SK-N-SH (cell line): Measurements from ENCODE around the gene PDCD1. TPM values are rescaled to one million over a fixed set of nuclear protein-coding genes. Genes with fewer than 3 reads are reported as not detected.
A peak's percentile ranks its signal among the peaks of the same experiment; 100 is the strongest.

Source experiments
- CTCF ChIA-PET: fragments of 300-600, 350-600 bp; formaldehyde crosslinking; extraction: SDS; loops from one replicate; lab custom pipeline; 2021; lab: Yijun Ruan, JAX
- POLR2A ChIA-PET: fragments of 350-600 bp; sonication (Branson Sonifier 250); formaldehyde crosslinking; extraction: SDS; loops from one replicate; lab custom pipeline; 2020; ENCODE audit warnings: antibody characterized with exemption, inconsistent platforms; lab: Yijun Ruan, JAX
- DNase-seq: peaks from one replicate; pipeline ENCODE4 v3.0.0; 2012
- H2AFZ ChIP-seq: fragments of 200-600 bp; sonication (generic); 2 replicates; pipeline ENCODE4 v1.8.1; 2016; ENCODE audit warnings: antibody characterized with exemption, mild to moderate bottlenecking, low read depth
- H3F3A ChIP-seq: fragments of 200-600 bp; sonication (generic); replicated peaks from 2 replicates; pipeline ENCODE3; 2016; ENCODE audit warnings: antibody characterized with exemption, mild to moderate bottlenecking; ENCODE audit not compliant: insufficient read depth
- H3K27ac ChIP-seq, 2 experiments: fragments of 200-500 bp in 1 of 2; fragments of 200-600 bp in 1 of 2; sonication (Bioruptor generic) in 1 of 2; sonication (generic), shearing (Covaris generic) in 1 of 2; 2 replicates each; pipeline versions ENCODE4 v1.5.1 to v1.6.1; 2014 to 2016; ENCODE audit warnings: low read depth in 2 of 2, inconsistent platforms in 1 of 2, low read length in 1 of 2, mild to moderate bottlenecking in 1 of 2, mixed read lengths in 1 of 2
- H3K27me3 ChIP-seq: fragments of 200-600 bp; sonication (generic), shearing (Covaris generic); 2 replicates; pipeline ENCODE4 v1.6.1; 2016; ENCODE audit warnings: mixed run types; ENCODE audit not compliant: insufficient read depth
- H3K36me3 ChIP-seq, 2 experiments: fragments of 200-500 bp in 1 of 2; fragments of 200-600 bp in 1 of 2; sonication (Bioruptor generic) in 1 of 2; sonication (generic) in 1 of 2; replicated peaks in 1 of 2; 2 replicates each; pipeline versions ENCODE3 to v1.5.1; 2014 to 2016; ENCODE audit warnings: low read length in 1 of 2, mild to moderate bottlenecking in 1 of 2; ENCODE audit not compliant: insufficient read depth in 2 of 2, control insufficient read depth in 1 of 2
- H3K4me1 ChIP-seq, 2 experiments: fragments of 200-500 bp in 1 of 2; fragments of 200-600 bp in 1 of 2; sonication (Bioruptor generic) in 1 of 2; sonication (generic), shearing (Covaris generic) in 1 of 2; 2 replicates each; pipeline versions ENCODE4 v1.5.1 to v1.6.1; 2014 to 2016; ENCODE audit warnings: low read depth in 1 of 2, low read length in 1 of 2, mixed run types in 1 of 2; ENCODE audit not compliant: insufficient read depth in 2 of 2, control insufficient read depth in 1 of 2
- H3K4me2 ChIP-seq: fragments of 200-600 bp; sonication (generic), shearing (Covaris generic); 2 replicates; pipeline ENCODE4 v1.6.1; 2017; ENCODE audit warnings: mixed run types
- H3K4me3 ChIP-seq, 2 experiments: fragments of 200-500 bp in 1 of 2; fragments of 200-600 bp in 1 of 2; sonication (Bioruptor generic) in 1 of 2; sonication (generic), shearing (Covaris generic) in 1 of 2; 2 replicates each; pipeline versions ENCODE4 v1.5.1 to v1.8.1; 2014 to 2016; ENCODE audit warnings: low read depth in 2 of 2, inconsistent platforms in 1 of 2, low read length in 1 of 2, mild to moderate bottlenecking in 1 of 2, mixed read lengths in 1 of 2, moderate library complexity in 1 of 2
- H3K79me2 ChIP-seq: fragments of 200-600 bp; sonication (generic); 2 replicates; pipeline ENCODE4 v1.8.1; 2017; ENCODE audit warnings: mild to moderate bottlenecking; ENCODE audit not compliant: insufficient read depth
- H3K9ac ChIP-seq: fragments of 200-600 bp; sonication (generic); 2 replicates; pipeline ENCODE4 v1.6.1; 2017; ENCODE audit warnings: mixed run types
- H3K9me2 ChIP-seq: fragments of 200-600 bp; sonication (generic); 2 replicates; pipeline ENCODE4 v1.6.1; 2017; ENCODE audit warnings: mixed run types
- H3K9me3 ChIP-seq: fragments of 200-600 bp; sonication (generic); 2 replicates; pipeline ENCODE4 v1.6.1; 2017; ENCODE audit warnings: mixed run types, mild to moderate bottlenecking, moderate library complexity
- H4K20me1 ChIP-seq: fragments of 200-600 bp; sonication (generic); 2 replicates; pipeline ENCODE4 v1.6.1; 2017; ENCODE audit warnings: mild to moderate bottlenecking, mixed run types; ENCODE audit not compliant: insufficient read depth
- EZH2phosphoT487 ChIP-seq: fragments of 200-600 bp; sonication (generic); IDR thresholded peaks from 2 replicates; pipeline ENCODE4 v1.6.1; 2017; ENCODE audit warnings: low read depth, mixed run types, mild to moderate bottlenecking, antibody characterized with exemption, moderate library complexity, borderline replicate concordance
- FOSL2 ChIP-seq: IDR thresholded peaks from 2 replicates; pipeline ENCODE4 v1.4.0; 2012; ENCODE audit warnings: low read depth, mild to moderate bottlenecking, moderate library complexity, borderline replicate concordance
- FOXJ3 ChIP-seq: sonication (generic); formaldehyde crosslinking; IDR thresholded peaks from 2 replicates; pipeline ENCODE4 v1.5.1; 2020; ENCODE audit warnings: mild to moderate bottlenecking, missing genetic modification reagents
- GABPA ChIP-seq: IDR thresholded peaks from 2 replicates; pipeline ENCODE4 v1.4.0; 2012; ENCODE audit warnings: low read depth, mild to moderate bottlenecking
- IRF3 ChIP-seq: fragments of 150-350 bp; IDR thresholded peaks from 2 replicates; pipeline ENCODE4 v1.6.1; 2016; ENCODE audit warnings: mild to moderate bottlenecking, low read depth, low read length
- JUND ChIP-seq: IDR thresholded peaks from 2 replicates; pipeline ENCODE4 v1.4.0; 2012
- MEF2A ChIP-seq: IDR thresholded peaks from 2 replicates; pipeline ENCODE4 v1.4.0; 2012; ENCODE audit warnings: low read depth, borderline replicate concordance
- MXI1 ChIP-seq: IDR thresholded peaks from 2 replicates; pipeline ENCODE4 v1.6.1; 2012; ENCODE audit warnings: mild to moderate bottlenecking, low read depth, low read length, improper control_type of control experiment
- NRF1 ChIP-seq: IDR thresholded peaks from 2 replicates; pipeline ENCODE4 v1.6.1; 2012; ENCODE audit warnings: low read depth, mild to moderate bottlenecking, low read length
- PBX3 ChIP-seq: IDR thresholded peaks from 2 replicates; pipeline ENCODE4; 2012
- REST ChIP-seq: IDR thresholded peaks from 2 replicates; pipeline ENCODE4 v1.6.1; 2012; ENCODE audit warnings: mild to moderate bottlenecking, low read depth, low read length, moderate library complexity
- RFX5 ChIP-seq: IDR thresholded peaks from 2 replicates; pipeline ENCODE4 v1.6.1; 2012; ENCODE audit warnings: mild to moderate bottlenecking, improper control_type of control experiment, low read length
- SIN3A ChIP-seq: IDR thresholded peaks from 2 replicates; pipeline ENCODE4 v1.6.1; 2012; ENCODE audit warnings: low read depth, mild to moderate bottlenecking, low read length, moderate library complexity, borderline replicate concordance
- TAF1 ChIP-seq: IDR thresholded peaks from 2 replicates; pipeline ENCODE4 v1.6.1; 2012; ENCODE audit warnings: low read depth, mild to moderate bottlenecking, low read length, moderate library complexity, borderline replicate concordance
- TCF12 ChIP-seq: IDR thresholded peaks from 2 replicates; pipeline ENCODE4 v1.4.0; 2012
- TEAD4 ChIP-seq: IDR thresholded peaks from 2 replicates; pipeline ENCODE4 v1.4.0; 2012; ENCODE audit warnings: mild to moderate bottlenecking, borderline replicate concordance; ENCODE audit not compliant: insufficient read depth
- USF1 ChIP-seq: IDR thresholded peaks from 2 replicates; pipeline ENCODE4 v1.4.0; 2012; ENCODE audit warnings: low read depth, borderline replicate concordance
- USF2 ChIP-seq: fragments of 150-350 bp; IDR thresholded peaks from 2 replicates; pipeline ENCODE4 v1.6.1; 2017; ENCODE audit warnings: antibody characterized with exemption, low read length, low read depth, borderline replicate concordance
- YY1 ChIP-seq: IDR thresholded peaks from 2 replicates; pipeline ENCODE4 v1.4.0; 2012; ENCODE audit warnings: low read depth, mild to moderate bottlenecking
- WGBS: methylation state at CpG from one replicate; pipeline ENCODE4 v1.1.6; 2017; ENCODE audit warnings: low lambda C conversion rate; 5-methylcytosine and 5-hydroxymethylcytosine counted together
- polyA plus RNA-seq, 3 experiments: library from polyadenylated mRNA; depleted of rRNA; stranded (reverse); fragments of >200 nt; gene quantifications; 2 replicates each; pipeline ENCODE4 v1.2.3, GENCODE V29; 2012

The PDCD1 gene
- polyA plus RNA-seq, 1 of the 3 experiments (the other 2 are of a cell fraction): not detected

- TF ChIP-seq REST: no peak
- no peak for TF ChIP-seq MEF2A
- TF ChIP-seq MXI1: no peak
- no peak for TF ChIP-seq TEAD4
- no peak for TF ChIP-seq PBX3
- no peak for TF ChIP-seq NRF1
- TF ChIP-seq USF2: no peak
- no peak for TF ChIP-seq FOSL2
Observed at GRCh38 chr2:241870611-241871537, 12.2 kb upstream of the PDCD1 start (continued).

GRCh38 chr2:241870081-241870541, 11.4 kb upstream of the PDCD1 start:
- Histone ChIP-seq H3K4me1 (peaks cover 0 to 4% of the 10 kb centered on the region in 2 experiments; a peak in 1 of 4 replicates), H3K27ac (no peak overlapping the region), H3K36me3 (no peaks in the 10 kb centered on the region), H3F3A (no peaks in the 10 kb centered on the region), H2AFZ (no peak overlapping the region), H3K9ac (no peak overlapping the region), H3K9me3 (no peaks in the 10 kb centered on the region), H3K4me2 (no peak overlapping the region), H3K4me3 (no peak overlapping the region), H3K79me2 (no peaks in the 10 kb centered on the region), H4K20me1 (no peaks in the 10 kb centered on the region)
- CTCF ChIA-PET: interaction anchor here (1.0 to 1.2 kb wide), 2 partner anchors 16 to 145 kb away, joined by 3 read pairs; no protein-coding TSS in a partner anchor
- 30% methylated on average over 2 of the region's 28 CpGs for WGBS
- DNase-seq: peak; percentile 63
- POLR2A ChIA-PET: no interaction called here
- TF ChIP-seq JUND (no peak), RFX5 (no peak), SIN3A (no peak), MXI1 (no peak), GABPA (no peak), TCF12 (no peak), FOXJ3 (CRISPR knock-in tag) (no peak), IRF3 (no peak), TAF1 (no peak), FOSL2 (no peak), YY1 (no peak), USF1 (no peak), EZH2phosphoT487 (no peak), PBX3 (no peak), MEF2A (no peak)
- TF ChIP-seq, all 33 proteins: peak for 0
- H3K9me2 ChIP-seq: no peaks in the 10 kb centered on the region
- no peaks in the 10 kb centered on the region for H3K27me3 ChIP-seq
